GM21367 (cell line): Measurements from ENCODE around the gene WARS2.

Experiments
- ATAC-seq: cut with Tn5 transposase; IDR thresholded peaks from one replicate; pipeline ENCODE4 v1.9.1; 2021; ENCODE audit not compliant: unreplicated experiment

WARS2 gene

DNA sequence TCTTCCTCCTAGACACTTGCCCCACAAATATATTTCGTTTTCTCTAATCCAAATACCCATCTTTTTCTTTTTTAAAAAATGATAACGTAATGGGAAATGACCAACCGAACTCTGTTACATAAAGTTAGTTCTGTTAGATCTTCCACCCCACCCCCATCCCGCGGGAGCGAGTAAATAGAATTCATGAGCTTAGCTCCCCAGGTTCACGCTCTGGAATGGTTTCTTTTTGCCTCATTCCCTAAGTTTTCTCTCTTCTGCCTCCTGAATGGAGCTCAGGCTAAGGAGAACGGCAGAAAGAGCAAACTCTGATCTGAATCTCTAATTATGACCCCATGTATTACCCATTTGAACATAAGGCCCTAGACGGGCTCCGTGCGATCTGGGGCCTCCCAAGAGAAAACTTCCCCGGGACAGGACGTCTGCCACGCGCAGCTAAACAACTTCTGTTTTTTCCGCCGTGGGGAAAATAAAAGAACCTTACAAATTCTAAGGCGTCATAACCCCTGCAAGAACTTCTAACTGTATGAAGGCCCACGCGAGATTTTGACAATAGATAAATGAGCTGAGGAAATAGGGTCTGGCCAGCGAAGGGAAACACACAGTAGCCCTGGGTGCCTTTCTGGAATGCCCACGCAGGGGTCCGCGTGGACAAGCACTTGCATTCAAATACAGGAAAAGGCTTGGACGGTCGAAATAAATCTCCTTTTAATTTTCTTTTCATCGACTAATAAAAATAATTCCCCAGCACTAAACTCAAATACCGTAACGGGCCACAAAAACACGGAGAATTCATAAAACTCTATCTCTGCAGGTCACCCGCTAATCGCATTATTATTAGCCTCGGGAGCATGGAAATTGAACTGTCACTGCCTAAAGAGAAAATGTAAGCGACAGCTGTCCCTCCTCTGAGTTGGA lies 154.6 kb downstream of the WARS2 start:
- no peak for ATAC-seq

DNA sequence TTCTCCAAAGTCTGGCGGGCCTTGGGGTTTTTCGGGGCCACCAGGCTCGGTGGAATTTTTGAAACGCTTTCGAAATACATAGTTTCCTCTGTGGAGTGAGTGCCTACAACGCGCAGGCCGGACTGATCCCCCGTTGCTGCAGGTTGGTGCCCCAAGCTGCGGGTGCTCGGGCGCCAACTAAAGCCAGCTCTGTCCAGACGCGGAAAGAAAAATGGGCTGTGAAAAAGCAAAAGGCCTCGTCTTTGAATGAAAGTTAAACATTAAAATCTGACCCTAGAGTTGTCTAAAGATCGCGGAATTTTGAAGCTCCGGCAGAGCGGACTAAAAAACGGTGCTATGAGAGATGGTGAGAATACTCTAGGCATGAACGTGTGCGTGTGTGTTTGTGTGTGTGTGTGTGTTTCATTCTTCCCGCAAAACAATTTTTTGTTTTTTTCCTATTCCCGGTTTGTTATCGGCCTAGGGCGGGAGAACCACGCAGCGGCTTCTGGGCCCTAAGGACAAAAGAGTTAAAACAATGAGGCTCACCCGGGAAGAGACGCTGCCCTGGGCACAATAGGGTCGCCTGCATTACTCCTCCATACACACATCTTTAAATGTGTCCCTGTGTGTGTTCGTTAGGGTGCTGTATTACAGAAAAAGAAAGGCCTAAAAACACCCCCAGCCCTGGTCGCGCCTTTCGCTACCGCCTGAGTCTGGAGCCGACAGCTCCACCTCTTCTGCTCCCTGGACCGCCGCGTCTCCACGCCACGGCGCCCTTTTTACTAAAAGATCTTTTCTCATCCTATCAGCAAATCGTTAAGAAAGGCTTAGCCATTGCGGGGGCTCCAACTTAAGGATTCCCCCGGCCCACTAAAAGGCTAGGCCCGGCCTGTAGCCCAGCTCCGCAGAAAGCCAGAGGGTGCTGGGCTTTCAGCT lies 155.5 kb downstream of the WARS2 start:
- ATAC-seq: no peak

DNA sequence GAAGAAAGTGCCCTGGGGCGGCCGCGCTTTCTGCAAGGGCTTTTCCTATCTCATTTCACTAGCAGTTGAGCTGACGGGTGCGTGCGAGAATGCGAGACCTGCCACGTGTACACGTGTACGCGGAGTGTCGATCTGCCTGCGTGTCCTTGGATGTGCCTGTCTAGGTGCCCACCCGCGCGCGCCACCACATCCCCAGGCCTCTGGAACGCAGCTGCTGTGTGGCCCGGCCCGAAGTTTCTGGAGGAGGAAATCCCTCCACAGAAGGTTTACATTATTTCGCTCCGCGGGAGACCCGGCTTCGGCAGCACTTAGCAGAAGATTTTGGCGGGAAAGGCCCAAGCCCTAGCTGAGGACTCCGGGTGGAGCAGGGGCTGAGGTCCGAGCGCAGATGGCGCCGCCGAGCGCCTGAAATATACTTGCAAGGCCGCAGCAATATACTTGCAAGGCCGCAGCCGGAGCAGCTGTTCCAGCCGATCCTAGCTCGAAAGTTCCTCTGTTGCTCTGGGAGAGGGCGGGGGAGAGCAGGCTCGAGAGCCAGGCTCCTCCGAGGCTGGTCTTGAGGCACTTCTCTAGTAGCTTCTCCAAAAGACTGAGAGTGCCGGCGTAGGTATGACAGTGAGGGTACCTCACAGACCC lies 156.2 kb downstream of the WARS2 start:
- no peak for ATAC-seq

DNA sequence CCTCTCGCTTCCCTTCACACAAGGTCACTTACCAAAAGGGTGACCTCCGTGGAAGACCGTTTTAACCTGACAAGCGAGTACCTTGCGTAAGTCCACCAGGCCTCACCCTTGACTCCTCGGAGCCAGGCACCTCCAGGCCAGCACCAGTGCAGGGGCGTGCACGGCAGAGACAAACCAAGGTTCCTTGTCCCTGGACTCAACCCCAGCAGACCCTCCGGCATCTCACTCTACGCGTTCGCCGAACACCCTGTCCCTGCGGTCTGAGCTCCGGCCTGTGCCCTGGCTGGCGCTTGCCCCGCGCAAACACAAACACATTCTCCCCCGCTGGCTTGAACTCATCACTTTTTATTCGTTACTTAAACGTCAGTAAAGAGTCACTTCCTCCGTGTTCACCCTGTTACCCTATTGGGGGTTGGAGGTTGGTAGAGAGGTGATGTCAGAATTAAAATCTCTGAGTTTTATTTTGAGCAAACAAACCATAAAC lies 156.9 kb downstream of the WARS2 start:
- no peak for ATAC-seq

DNA sequence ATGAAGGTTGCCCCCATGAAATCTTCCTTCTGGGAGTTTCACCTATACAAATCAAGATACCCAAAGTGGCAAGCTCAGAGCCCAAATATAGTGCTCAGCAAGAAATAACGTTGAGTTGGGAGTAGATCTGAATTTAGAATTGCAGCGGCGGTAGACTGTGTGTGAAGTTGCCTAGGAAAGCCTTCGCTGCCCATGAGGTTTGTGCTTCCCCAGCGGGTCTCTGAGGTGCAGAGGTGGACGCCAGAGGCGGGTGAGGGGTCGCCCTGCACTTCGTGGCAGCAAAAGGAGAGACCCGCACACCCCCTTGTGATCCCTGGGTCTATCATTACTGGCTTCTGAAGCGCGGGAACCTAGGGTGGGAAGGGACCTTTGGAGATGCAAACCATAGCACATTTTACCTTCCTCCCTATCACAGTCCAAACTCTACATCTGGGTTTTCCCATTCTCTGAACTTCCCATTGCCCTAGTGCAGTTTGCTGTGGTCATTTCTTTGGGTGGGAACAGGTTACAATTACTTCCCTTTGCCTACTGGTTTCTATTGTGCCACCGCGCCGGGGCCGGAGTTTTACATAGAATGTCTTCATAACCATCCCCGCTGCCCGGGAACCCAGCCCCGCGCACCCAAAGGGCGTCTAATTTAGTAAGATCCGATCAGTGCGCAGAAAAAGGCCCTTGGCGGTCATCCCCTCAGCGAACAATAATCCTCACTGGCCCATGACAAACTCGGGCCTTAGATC lies 157.5 kb downstream of the WARS2 start:
- no peak for ATAC-seq

DNA sequence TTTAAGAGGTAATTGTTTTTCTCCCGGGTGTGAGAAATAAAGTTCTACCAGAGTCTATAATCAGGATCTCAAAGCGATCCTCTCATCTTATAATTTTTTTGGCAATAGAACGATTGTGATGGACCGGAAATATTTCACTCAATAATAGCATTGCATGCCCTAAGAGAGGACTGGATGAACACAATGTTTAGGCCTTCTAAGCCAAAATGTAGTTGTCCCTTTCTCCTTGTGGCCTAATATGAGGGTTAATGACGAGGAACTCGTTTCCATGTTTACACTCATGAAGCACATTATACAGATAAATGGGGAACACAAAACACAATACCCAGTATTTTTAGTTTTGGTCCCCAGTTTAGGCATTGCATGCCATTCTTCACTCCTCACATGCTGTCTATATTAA lies 158.2 kb downstream of the WARS2 start:
- ATAC-seq: no peak

DNA sequence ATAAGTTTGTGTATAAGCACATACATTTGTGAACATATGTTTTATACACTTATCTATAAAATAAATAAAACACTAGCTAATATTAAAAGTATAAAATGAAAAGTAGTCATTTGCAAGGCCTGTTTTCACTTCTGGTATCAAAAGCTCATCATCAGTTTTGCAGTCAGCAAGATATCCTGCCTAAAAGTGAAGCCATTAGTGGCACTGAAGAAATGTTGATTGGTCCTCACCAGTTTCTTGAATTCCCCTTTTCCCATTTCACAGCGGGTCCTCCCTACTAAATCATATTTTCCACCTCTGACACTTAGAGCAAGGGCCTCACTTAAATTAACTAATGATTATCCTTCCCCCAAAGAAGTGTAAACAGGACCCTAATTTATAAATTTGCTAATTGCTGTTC lies 159.0 kb downstream of the WARS2 start:
- ATAC-seq: no peak
